ENCODE results near the gene A1CF.
"Not testable (repeated sequence)": the region's sequence is repeated elsewhere in the genome, so short reads cannot be mapped to it uniquely, and the experiment has no call there.

Gene A1CF

GRCh38 chr10:50782017-50782416 is 103.4 kb downstream of the A1CF start:
- not testable (repeated sequence) for DNase-seq

DNA sequence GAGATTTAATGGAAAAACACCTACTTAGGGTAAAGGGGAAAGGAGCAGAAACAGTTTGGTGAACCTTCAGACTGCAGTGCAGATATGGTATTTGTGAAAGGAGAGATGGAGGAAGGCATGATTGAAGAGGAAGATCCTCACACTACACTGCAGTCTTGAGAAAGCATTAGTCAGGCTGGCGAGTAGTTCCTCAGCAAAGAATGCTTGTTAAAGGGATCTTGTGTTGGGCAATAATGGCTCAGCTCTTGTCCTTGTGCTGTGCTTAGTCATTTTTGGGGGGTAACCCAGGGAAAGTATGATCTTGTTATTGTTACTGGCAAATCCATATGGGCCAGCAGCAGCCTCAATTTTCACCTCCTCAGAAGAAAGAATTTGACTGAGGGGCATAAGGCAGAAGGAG is 105.4 kb downstream of the A1CF start:
- not testable (repeated sequence) for DNase-seq

DNA sequence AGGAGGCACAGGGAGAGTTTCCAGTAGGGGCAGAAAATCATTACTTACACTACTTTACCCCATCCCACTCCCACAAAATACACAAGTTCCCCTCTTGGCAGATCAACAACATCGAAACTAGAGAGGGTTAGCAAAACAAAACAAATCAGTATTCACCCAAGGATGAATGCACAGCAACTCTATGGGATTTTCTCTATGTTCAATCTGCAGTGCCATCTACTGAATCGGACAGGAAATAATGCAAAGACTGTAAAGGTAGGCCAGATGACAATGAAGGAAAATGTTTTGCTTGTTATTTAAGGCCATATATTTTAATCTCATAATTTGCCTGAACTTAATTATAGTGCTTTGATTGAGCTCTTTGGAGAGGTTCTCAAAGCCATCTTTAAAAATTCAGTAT is 110.6 kb downstream of the A1CF start:
- DNase-seq: not testable (repeated sequence)

GRCh38 chr10:50772042-50772441 is 113.4 kb downstream of the A1CF start:
- DNase-seq: not testable (repeated sequence)

GRCh38 chr10:50766774-50767513 is 118.5 kb downstream of the A1CF start:
- not testable (repeated sequence) for DNase-seq

Measured in NCI-H526 treated with DMSO at 0.1 percent for 48 hours (cell line).